Activated CD8-positive, alpha-beta memory T cell treated with anti-CD3 and anti-CD28 coated beads for 1 hour (primary cell): ENCODE data around the gene AUTS2.

Experiments used
- DNase-seq, 2 donors: peaks; one replicate each; pipeline ENCODE4 v3.0.0-alpha.2; 2020; ENCODE audit warnings: low read depth in 1 of 2; ENCODE audit errors: extremely low read depth in 1 of 2

Gene AUTS2

DNA sequence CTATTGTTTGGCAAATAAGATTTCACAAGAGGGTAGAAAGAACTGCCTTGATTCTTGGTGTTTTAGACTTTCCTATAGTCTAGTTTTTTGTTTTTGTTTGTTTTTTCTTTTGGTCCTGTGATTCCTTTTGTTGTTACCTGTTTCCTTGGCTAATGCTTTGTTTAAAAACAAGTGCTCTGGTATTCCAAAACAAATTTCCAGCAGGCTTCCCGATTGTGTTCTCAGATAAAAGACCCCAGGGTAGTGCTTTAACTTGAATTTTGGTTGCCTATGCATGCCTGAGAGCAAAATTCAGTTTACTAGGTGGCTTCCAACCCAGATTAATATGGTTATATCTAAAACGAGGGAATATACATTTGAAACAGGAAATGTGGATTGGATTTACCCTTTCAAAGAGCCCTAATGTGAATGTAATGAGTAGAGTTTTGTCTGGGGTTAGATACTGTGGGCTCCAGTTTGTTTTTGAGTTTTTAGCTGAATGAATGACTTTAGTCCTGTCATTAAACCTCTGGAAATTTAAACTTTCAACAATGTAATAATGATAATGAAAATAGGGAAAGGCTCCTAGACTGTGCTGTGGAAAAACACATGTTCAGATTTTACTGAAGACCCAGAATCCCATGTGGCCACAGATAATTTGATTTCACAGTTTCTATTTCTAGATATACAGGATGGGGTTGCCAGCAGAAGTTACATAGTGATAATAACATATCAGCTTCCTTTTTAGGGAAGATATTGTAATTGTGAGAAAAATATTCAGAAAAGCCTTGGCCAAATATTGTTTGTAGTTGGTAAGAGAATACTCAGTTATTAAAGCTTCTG, 23.9 kb downstream of the AUTS2 start:
- no peak for DNase-seq

DNA sequence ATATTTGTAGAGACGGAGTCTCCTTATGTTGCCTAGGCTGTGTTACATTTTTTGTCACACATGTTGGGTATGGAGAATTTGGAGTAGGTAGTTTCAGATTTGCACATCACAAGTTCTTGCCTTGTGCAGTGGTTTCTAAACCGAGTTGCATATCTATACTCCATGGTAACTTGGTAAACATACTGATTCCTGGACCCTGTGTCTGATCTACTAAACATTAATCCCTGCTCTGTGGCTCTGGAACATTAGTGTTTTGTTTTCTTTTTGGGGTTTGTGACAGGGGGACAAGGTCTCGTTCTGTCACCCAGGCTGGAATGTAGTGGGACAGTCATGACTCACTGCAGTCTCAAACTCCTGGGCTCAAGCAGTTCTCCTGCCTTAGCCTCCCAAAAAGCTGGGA, 24.7 kb downstream of the AUTS2 start:
- DNase-seq: no peak

DNA sequence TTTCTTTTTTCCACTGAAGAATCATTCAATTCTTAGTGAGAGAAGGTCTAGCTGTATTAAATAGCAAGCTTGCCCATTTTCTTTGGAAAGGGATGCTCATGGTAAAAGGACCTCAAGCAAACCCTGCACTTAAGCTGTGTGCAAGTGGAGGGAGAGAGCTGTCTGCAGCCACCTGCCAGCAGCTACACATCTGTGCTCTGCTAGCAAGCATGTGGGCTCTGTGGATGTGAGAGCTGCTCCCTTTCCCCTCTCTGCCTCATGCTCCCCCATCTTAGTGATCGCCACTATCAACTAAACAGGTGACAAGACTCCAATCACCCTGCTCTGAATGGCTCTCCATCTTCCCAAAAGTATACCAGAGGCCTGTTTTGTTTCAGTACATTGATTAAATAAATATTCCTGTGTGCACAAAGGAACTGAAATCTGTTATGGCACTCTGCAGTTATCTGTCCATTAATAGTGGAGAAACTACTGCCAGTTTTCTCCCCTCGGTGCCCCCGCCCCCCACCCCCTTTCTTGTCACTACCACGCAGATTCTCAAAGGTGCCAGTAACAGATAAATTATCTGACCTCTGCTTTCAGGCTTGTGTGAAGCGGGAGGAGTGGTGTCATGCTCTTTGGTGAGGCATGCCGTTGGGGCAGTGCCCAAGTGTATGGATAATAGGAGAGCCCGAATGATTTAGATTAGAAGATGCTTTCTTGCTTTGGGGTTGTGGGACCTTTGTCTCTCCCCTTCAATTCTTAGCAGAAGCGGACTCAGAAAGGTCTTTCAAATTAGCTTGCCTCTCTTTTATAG, 26.4 kb downstream of the AUTS2 start:
- DNase-seq: no peak

DNA sequence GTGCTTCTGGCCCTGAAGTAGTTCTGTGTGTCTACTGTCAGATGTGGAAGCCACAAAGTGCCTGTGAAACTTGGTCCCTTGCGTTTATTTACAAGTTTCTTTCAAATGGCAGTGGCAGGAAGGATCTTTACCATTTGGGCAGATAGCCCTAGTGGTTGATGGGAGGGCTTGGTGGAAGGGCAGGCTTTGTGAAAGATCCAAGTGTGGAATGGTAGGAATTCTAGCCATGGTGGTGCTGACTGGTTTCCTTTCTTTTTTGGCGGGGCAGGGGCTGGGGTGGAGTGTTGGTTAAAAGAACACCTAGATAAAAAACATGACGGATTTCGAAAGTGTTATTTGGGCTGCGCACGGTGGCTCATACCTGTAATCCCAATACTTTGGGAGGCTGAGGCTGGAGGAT, 27.0 kb downstream of the AUTS2 start:
- DNase-seq: no peak

DNA sequence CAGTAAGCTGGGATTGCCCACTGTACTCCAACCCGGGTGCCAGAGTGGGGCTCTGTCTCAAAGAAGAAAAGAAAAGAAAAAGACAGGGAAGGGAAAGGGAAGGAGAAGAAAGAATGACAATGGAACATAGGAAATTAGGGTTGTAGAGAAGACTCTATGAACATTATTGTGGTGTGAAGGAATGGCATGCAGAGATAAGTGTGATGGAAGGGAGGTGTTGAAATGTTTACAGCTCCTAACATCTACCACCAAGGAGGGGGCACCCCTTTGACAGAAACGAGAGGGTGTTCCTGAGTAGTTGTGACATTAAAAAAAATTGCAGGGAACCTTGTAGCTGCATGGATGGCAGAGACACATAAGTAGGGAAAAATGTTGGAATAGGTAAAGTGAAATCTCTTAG, 27.5 kb downstream of the AUTS2 start:
- DNase-seq: no peak

DNA sequence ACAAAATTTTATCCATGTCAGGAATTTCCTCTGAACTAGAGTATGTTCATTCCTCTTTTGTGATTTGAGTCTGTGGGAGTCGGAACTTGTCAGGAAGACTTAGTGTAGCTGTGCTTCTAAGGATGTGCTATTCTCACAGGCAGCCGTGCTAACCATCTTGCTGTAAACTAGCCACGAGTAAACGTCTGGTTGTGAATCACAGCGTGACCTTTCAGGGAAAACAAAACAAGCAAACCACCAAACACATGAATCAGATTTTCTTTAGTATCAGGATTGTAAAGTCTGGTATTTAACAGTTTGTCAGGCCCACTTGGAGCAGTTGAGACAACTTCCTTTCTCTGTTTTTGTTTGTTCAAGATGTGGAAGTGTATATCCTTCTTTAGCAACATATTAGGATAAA, 32.0 kb downstream of the AUTS2 start:
- DNase-seq: no peak

DNA sequence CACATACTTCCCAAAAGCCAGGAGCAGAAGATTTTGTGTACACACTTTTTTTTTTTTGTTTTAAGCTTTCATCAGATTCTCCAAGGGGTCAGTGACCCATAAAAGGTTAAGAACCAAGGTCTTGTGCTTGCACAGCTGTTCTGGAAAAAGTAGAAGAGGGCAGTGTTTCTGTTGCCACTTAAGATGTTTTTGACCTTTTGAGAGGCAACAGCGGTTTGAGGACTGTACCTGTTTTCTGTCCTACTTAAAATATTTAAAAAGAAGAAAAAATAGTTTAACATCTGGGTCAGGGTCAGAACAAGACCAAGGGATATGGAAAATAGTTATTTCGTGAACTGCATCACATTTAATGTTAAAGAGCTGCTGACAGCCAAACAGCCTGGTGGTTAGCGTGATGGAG, 32.9 kb downstream of the AUTS2 start:
- DNase-seq: no peak

DNA sequence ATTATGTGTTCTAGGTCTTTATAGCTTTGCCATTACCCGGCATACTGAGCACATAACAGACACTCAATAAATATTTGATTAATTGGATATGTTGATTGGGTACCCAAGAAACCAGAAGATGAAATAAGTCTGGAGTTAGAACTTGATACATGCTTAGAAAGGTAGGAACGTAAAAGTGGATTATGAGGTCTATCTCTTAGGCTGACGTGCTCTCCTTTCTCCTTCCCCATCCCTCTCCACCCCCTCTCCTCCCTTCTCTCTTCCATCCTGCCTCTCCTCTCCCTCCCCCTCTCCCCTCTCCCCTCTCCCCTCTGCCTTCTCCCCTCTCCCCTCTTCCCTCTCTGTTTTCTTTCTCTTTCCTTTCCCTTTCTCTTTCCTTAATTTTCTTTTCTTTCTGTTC, 34.0 kb downstream of the AUTS2 start:
- DNase-seq: no peak

DNA sequence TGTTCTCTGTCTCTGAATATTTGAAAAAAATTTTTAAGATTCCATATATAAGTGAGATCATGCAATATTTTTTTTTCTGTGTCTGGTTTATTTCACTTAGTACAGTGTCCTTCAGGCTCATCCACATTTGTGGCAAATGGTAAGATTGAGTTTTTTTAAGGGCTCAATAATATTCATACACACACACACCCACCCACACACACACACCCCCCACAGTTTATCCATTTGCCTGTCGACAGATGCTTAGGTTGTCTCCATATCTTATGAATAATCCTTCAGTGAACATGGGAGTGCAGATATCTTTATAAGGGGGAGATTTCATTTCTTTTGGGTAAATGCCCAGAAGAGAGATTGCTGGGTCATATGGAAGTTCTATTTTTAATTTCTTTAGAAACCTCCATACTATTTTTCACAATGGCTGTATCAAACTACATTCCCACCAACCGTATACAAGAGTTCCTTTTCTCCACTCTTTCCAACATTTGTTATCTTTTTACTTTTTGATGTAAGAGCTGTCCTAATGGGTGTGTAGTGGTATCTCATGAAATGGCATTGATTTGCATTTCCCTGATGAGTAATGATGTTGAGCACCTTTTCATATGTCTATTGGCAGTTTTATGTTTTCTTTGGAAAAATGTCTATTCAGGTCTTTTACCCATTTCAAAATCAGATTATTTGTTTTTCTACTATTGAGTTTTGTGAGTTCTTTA, 35.0 kb downstream of the AUTS2 start:
- no peak for DNase-seq

DNA sequence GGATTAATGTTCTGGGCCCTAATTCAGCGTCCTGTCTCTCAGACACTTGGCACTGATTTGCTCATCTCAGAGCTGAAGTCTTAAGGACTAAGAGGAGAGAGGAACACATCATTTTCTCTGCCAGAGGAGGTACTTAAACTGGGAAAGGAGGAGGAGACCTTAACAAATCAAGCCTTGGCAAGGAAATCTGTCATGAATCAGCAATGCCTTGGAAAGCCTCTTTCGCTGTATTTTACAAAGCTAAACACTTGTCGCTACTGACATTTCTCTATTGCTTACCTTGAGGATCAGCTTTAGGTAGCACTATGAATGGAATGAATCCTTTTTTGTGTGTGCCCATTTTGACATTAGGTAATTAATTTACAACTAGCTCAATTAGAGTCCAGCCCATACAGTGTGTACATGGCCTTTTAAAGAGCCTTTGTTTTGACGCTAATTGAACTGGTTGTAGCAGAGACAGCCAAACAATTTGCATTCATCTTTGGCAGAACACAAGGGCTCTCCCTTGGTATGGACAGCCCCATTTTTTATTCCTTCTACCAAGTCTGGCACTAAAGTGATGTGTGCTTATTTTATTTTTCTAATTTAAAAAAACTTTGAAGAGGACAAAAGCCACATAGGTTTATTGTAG, 37.4 kb downstream of the AUTS2 start:
- DNase-seq: no peak

DNA sequence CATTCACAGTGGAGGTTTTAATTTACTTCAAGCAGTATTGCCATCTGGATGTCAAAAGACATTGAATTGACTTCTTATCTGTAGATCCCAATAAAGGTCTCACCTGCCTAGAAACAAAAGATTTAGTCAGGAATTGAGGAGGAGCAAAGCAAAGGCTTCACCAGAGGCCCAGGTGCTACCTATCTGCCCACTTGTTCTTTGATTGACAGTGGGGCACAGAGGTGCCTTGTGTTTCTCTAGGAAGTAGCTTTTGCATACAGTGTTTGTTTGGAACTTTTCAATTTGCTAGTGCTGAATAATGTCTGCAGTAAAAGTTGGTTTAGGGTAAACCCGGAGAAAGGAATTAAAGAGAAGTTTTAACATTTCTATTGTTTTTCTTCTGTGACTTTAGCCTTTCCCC, 40.4 kb downstream of the AUTS2 start:
- DNase-seq: no peak

DNA sequence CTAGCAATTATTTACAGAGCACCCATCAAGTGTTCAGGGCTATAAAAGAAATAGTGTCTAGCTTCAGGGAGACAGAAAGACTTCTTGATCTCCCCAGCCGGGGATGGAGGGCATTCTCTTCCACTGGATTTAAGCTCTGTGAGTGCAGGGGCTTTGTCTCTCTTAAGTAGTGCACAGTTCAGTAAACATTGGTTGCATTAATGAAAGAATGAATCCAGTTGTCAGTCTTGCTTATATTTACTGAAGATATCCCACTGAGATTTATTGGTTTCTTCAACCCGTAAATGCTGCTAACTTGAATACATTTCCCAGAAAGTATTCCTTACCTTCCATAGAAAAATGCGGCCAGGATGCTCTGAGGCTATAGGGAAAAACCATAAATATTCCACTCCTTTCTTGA, 41.9 kb downstream of the AUTS2 start:
- no peak for DNase-seq

DNA sequence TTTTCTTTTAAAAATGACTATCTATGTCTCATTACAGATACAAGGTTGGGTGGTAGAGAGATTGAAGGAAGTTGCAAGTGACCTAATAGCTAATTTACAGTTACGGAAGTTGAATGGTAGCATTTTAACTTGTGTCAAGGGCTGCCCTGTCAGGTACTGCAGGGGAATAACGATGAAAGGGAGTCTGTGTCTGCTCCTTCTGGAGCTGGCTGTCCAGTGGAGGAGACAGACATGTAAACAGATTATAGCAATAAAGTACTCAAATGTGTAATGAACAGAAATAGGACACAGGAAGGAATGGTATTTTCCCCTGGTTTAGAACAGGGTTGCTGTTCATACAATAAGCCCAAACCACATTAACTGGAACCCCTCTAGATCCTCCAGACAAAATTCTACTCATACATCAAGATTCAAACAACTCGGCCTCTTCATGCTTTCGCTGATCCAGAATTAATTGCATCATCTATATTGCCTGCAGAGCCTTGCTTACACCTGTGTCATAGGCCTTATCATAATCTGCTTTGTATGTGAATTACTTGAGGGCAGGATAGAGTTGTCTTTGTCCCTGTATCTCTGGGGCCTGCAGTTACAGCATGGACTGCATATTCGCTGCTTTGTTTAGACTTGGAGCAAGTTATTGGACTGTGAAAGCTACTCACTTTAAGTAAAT, 42.8 kb downstream of the AUTS2 start:
- DNase-seq: no peak

DNA sequence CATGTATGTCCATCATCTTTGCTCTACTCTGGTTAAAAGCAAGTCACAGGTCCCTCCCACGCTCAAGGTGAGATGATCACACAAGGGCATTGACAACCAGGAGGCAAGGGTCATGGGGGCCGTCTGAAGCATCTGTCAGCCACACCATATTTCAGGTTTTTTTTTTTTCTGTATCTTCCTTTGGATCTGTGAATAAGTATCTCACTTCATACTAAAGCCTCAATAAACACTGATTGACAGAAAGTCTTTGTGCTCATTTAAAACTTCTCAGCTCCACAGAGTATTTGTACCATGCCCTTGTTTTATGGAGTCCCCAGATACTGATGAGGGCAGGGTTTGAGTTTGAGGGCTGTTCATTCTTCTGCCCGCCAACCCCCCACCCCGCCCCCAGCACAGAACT, 45.0 kb downstream of the AUTS2 start:
- DNase-seq: no peak

DNA sequence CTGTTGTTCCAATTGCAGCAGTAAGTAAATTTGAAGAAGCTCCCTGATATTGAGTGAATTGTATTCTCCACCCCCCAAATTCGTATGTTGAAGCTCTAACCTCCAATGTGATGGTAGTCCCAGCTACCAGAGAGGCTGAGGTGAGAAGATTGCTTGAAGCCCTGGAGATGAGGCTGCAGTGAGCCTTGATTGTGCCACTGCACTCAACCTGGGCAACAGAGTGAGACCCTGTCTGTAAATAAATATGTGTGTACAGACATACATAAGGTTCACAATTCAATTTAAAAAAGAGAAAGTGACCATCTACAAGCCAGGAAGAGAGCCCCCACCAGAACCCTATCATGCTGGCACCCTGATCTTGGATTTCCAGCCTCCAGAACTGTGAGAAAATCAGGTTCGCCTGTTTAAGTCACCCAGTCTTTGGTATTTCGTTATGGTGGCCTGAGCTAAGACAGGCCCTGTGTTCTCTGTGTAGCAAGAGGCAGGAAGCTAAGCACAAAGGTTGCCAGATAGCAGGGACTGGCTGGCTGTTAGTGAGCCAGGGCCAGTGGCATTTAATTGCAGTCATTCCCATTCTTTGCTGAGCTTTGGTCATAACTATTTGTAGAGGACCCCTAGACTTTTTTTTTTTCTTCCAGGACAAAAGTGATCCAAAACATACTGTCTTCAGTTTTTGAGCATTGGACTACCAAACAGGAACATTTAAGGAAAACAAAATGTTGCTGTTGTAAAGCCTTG, 45.6 kb downstream of the AUTS2 start:
- no peak for DNase-seq

DNA sequence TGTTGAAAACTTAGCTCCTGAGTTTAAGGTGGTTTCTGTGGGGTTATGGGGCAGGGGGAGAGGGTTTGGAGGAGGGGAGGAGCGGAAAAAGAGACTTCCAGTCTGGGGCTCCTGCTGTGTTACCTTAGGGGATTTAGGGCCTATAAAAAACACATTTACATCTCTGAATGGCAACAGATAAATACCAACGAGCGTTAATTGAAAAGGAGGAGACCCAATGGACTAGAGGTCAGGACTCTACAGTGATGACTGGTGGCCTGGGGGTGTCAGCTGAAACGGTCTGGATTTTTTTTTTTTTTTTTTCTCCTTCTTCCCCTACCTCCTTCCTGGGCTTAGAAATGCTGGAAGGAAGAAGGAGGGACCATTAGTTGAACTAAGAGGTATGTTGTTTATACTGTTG, 47.4 kb downstream of the AUTS2 start:
- DNase-seq: no peak

DNA sequence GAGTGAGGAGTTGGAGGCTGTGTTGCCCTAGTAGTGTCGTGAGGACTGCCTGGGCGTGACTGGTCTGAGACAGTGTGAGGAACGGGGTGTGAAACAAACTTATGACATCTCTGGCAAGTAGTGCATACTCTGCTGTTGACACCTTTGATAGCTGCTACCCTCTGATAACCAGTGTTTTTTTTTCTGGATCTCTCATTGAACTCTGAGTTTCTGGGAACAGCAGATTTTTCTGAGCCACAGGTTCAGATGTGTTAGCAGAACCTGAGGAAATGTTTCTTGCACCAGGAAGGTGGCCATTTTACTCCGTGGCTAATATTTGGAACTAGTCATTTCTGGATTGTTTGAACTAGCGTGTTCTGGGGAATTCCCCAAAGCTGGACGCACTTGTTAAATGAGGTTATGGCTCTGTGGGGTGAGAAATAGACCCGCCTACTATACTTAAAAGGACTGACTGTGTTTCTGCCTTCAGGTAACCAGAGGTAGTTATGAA, 52.9 kb downstream of the AUTS2 start:
- no peak for DNase-seq

DNA sequence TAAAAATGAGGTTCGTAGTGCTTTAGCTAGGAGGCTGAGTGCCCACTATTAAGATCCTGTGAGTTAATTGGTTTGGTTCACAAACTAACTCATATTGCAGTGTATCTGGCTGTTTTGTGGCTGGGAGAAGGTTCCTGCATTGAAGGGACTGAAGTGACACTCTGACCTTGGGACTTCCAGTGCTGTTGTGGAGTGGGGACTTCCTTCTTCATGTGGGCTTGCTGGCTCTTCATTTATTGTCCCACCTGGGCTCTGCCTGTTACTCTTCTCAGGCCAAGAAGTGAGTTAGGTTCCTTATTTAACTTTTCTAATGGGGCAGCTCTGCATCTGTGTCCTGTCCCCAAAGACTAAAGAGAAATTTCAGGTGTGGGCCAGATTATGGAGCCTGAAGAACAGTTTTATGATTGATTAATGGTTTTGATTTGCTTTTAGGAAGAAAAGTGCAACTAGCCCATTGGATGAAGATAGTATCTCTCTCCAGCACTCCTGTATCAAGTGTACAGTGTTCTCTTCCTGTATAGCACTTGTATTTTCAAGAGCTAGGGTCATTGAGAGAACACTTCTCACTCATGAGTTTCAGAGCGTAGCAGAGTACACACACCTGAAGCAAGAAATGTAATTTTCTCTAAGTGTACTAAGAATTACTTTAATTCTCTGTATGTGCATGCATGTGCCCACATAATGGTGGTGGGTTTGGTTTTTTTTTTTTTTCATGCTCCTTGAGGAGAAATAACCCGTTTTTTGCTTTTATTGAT, 54.8 kb downstream of the AUTS2 start:
- no peak for DNase-seq

DNA sequence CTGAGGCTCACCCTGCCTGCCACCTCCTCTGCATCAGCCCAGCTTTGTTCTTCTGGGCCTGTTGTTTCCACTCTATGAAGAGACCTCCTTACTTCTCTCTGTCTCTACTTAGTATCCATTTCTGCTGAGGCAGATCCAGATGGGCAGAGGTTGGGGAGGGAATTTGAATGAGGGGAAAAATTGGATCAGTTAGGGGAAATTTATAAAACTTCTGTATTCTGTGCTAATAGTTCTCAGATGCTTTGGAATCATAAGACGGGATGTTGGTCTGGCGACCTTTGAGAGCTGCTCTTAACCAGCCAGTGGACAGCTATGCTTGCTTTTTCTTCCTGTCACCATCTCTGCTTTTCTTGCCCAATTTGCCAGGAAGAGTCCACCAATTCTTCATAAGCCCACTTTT, 55.5 kb downstream of the AUTS2 start:
- DNase-seq: no peak
